ENCODE data around the gene CLDN20.

The CLDN20 gene

DNA sequence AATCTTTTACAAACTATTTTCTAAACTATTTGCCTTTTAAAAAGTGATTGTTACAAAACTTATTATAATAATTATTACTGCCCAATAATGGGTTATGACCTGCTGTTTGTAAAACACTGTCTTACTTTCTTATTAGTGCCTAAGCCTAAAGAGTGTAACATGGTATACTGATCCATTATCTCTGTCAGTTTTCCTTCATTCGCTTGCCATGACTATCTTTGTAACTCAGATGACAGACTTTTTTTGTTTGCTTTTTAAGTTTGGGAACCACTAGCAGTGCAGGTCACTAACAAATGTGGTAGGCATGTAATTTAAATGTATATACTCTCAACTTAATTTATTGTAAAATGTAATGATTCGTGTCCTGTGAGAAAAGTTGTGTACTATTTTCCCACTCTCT lies 60.4 kb downstream of the CLDN20 start:
- H3K27me3 ChIP-seq (ENCODE audit: control insufficient read depth in 3 of 3, insufficient read depth in 3 of 3, low read depth in 1 of 3, low read length in 3 of 3) = peaks cover 0 to 15% (median 0%) of the 10 kb centered on the region in 3 experiments
- H3K79me1 ChIP-seq (ENCODE audit: low read depth, low read length) = no peaks in the 10 kb centered on the region
- H3K4me1 ChIP-seq (ENCODE audit: control insufficient read depth in 2 of 2, insufficient read depth in 1 of 2, low read depth in 1 of 2, low read length in 2 of 2) = peaks cover 0 to 1% of the 10 kb centered on the region in 2 donors
- H3K4me2 ChIP-seq (ENCODE audit: insufficient read depth, low read length, poor library complexity, severe bottlenecking) = no peak overlapping the region
- H3K23ac ChIP-seq (ENCODE audit: low read depth, low read length, poor library complexity) = no peak overlapping the region
- H3K36me3 ChIP-seq (replicated peaks in 1 of 2; ENCODE audit: control insufficient read depth in 2 of 2, insufficient read depth in 2 of 2, low read length in 2 of 2) = no peaks in the 10 kb centered on the region
- H3K4me3 ChIP-seq (ENCODE audit: low read length in 2 of 2) = no peak overlapping the region
- H2AK5ac ChIP-seq (ENCODE audit: low read depth, low read length) = no peak overlapping the region
- H2AFZ ChIP-seq (ENCODE audit: low read length) = no peak overlapping the region
- no peak overlapping the region for H2BK12ac ChIP-seq (ENCODE audit: low read length)
- no peaks in the 10 kb centered on the region for H3K9me3 ChIP-seq (replicated peaks in 1 of 2; ENCODE audit: control insufficient read depth in 2 of 2, insufficient read depth in 1 of 2, low read depth in 1 of 2, low read length in 2 of 2)
- H2BK5ac ChIP-seq (ENCODE audit: low read length) = no peak overlapping the region
- no peak overlapping the region for H3K9ac ChIP-seq (ENCODE audit: low read depth, low read length, poor library complexity)
- H3K27ac ChIP-seq (replicated peaks; ENCODE audit: low read length) = no peak overlapping the region
- H2BK15ac ChIP-seq (ENCODE audit: low read length) = no peak overlapping the region
- DNase-seq (ENCODE audit: low spot score) = no peak
- H2BK120ac ChIP-seq (ENCODE audit: low read depth, low read length) = no peak overlapping the region
- H3K4ac ChIP-seq (ENCODE audit: low read length) = no peak overlapping the region
- H3K18ac ChIP-seq (ENCODE audit: low read length) = no peak overlapping the region
- no peak overlapping the region for H4K91ac ChIP-seq (ENCODE audit: low read depth, low read length, poor library complexity)
- no peak overlapping the region for H4K8ac ChIP-seq (ENCODE audit: low read depth, low read length)
- WGBS, 2 donors (ENCODE audit: extremely low coverage in 2 of 2, insufficient read length in 2 of 2, insufficient replicate concordance in 1 of 2) = no CpG with 5 or more reads among the region's 2 CpGs
- no peak overlapping the region for H3K14ac ChIP-seq (ENCODE audit: low read length)

DNA sequence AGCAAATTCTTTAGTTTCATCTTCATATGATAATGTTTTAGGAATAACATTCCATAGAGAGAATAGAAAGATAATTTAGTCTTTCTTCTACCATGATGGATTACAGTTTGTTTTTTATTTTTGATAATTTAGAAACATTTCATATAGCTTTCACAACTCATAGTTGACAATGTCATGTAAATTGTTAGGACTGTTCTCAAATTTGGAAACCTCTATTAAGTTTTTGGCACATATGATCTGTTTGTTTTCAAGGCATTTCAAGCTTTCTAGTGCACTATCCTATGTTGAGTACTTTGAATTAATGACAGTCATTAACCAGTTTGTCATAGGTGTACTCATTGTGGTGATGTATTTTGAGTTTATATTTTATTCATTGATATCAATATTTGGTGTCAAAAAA lies 61.2 kb downstream of the CLDN20 start:
- no peaks in the 10 kb centered on the region for H3K36me3 ChIP-seq (replicated peaks in 1 of 2; ENCODE audit: control insufficient read depth in 2 of 2, insufficient read depth in 2 of 2, low read length in 2 of 2)
- no peak overlapping the region for H2BK15ac ChIP-seq (ENCODE audit: low read length)
- H3K4me1 ChIP-seq (ENCODE audit: control insufficient read depth in 2 of 2, insufficient read depth in 1 of 2, low read depth in 1 of 2, low read length in 2 of 2) = peaks cover 0 to 1% of the 10 kb centered on the region in 2 donors
- no peak overlapping the region for H3K27ac ChIP-seq (replicated peaks; ENCODE audit: low read length)
- H2BK12ac ChIP-seq (ENCODE audit: low read length) = no peak overlapping the region
- H4K8ac ChIP-seq (ENCODE audit: low read depth, low read length) = no peak overlapping the region
- no peak overlapping the region for H2AK5ac ChIP-seq (ENCODE audit: low read depth, low read length)
- H3K4me2 ChIP-seq (ENCODE audit: insufficient read depth, low read length, poor library complexity, severe bottlenecking) = no peak overlapping the region
- no peak overlapping the region for H3K18ac ChIP-seq (ENCODE audit: low read length)
- H3K4me3 ChIP-seq (ENCODE audit: low read length in 2 of 2) = no peak overlapping the region
- H3K27me3 ChIP-seq (ENCODE audit: control insufficient read depth in 3 of 3, insufficient read depth in 3 of 3, low read depth in 1 of 3, low read length in 3 of 3) = peaks cover 0 to 18% (median 0%) of the 10 kb centered on the region in 3 experiments
- no peak overlapping the region for H2AFZ ChIP-seq (ENCODE audit: low read length)
- H3K9ac ChIP-seq (ENCODE audit: low read depth, low read length, poor library complexity) = no peak overlapping the region
- DNase-seq (ENCODE audit: low spot score) = no peak
- no peak overlapping the region for H4K91ac ChIP-seq (ENCODE audit: low read depth, low read length, poor library complexity)
- no peak overlapping the region for H2BK5ac ChIP-seq (ENCODE audit: low read length)
- no peak overlapping the region for H3K4ac ChIP-seq (ENCODE audit: low read length)
- no peaks in the 10 kb centered on the region for H3K9me3 ChIP-seq (replicated peaks in 1 of 2; ENCODE audit: control insufficient read depth in 2 of 2, insufficient read depth in 1 of 2, low read depth in 1 of 2, low read length in 2 of 2)
- no peak overlapping the region for H3K14ac ChIP-seq (ENCODE audit: low read length)
- H2BK120ac ChIP-seq (ENCODE audit: low read depth, low read length) = no peak overlapping the region
- H3K79me1 ChIP-seq (ENCODE audit: low read depth, low read length) = no peaks in the 10 kb centered on the region
- H3K23ac ChIP-seq (ENCODE audit: low read depth, low read length, poor library complexity) = no peak overlapping the region

DNA sequence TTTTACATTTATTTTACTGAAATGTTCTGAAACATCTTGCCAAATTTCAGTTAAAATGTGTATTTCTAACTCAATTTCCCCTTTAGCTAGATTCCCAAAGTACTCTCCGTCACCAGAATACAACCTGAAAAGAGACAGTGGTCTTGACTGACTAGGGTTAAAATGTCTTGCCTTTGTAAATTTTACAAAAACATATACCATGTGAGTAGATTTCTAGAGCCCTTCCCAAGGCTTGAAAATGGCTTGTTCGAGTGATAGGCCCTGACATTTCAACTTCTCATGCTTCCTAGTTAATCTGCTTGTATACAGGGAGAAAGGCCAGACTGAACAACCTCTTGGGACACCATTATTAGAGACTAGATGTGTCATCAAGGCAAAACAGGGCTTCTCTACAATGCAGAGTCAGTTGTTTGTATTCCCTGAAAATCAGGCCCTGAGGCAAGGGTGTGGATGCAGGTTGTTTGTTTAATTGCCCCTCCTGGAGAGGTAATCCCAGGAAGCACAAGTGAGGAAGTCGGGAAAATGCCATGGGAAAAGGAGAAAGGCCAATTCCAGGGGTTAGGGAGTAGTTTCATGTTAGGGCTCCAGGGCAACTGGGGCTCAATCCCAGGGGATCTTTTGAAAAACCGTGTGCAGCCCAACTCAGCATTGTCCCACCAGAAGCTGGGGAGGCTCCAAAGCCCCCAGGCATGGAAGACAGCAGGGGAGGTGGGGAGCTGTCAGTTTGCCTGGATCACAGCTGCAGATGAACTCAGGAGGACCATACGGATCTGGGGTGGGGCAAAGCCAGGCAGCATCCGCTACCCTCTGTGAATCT lies 62.1 kb downstream of the CLDN20 start:
- Histone ChIP-seq H3K9ac (ENCODE audit: low read depth, low read length, poor library complexity) (no peak overlapping the region), H3K23ac (ENCODE audit: low read depth, low read length, poor library complexity) (no peak overlapping the region), H4K8ac (ENCODE audit: low read depth, low read length) (no peak overlapping the region), H2AK5ac (ENCODE audit: low read depth, low read length) (no peak overlapping the region), H3K27me3 (ENCODE audit: control insufficient read depth in 3 of 3, insufficient read depth in 3 of 3, low read depth in 1 of 3, low read length in 3 of 3) (peaks cover 0 to 15% (median 0%) of the 10 kb centered on the region in 3 experiments), H3K4me3 (ENCODE audit: low read length in 2 of 2) (no peak overlapping the region), H3K4me2 (ENCODE audit: insufficient read depth, low read length, poor library complexity, severe bottlenecking) (no peak overlapping the region), H2BK12ac (ENCODE audit: low read length) (no peak overlapping the region), H2BK5ac (ENCODE audit: low read length) (no peak overlapping the region), H3K18ac (ENCODE audit: low read length) (no peak overlapping the region), H4K91ac (ENCODE audit: low read depth, low read length, poor library complexity) (no peak overlapping the region), H3K14ac (ENCODE audit: low read length) (no peak overlapping the region), H3K9me3 (replicated peaks in 1 of 2; ENCODE audit: control insufficient read depth in 2 of 2, insufficient read depth in 1 of 2, low read depth in 1 of 2, low read length in 2 of 2) (no peaks in the 10 kb centered on the region), H3K27ac (replicated peaks; ENCODE audit: low read length) (no peak overlapping the region), H3K4me1 (ENCODE audit: control insufficient read depth in 2 of 2, insufficient read depth in 1 of 2, low read depth in 1 of 2, low read length in 2 of 2) (peaks cover 0 to 1% of the 10 kb centered on the region in 2 donors), H3K79me1 (ENCODE audit: low read depth, low read length) (no peaks in the 10 kb centered on the region), H2BK120ac (ENCODE audit: low read depth, low read length) (no peak overlapping the region), H2BK15ac (ENCODE audit: low read length) (no peak overlapping the region), H3K36me3 (replicated peaks in 1 of 2; ENCODE audit: control insufficient read depth in 2 of 2, insufficient read depth in 2 of 2, low read length in 2 of 2) (no peaks in the 10 kb centered on the region), H2AFZ (ENCODE audit: low read length) (peak overlapping the region; percentile 43), H3K4ac (ENCODE audit: low read length) (no peak overlapping the region)
- WGBS, 2 donors (ENCODE audit: extremely low coverage in 2 of 2, insufficient read length in 2 of 2, insufficient replicate concordance in 1 of 2) = no CpG with 5 or more reads among the region's 6 CpGs
- no peak for DNase-seq (ENCODE audit: low spot score)

Data from neuronal stem cell (in vitro differentiated cells).